ENCODE data around the gene FAM222A.

The FAM222A gene

DNA sequence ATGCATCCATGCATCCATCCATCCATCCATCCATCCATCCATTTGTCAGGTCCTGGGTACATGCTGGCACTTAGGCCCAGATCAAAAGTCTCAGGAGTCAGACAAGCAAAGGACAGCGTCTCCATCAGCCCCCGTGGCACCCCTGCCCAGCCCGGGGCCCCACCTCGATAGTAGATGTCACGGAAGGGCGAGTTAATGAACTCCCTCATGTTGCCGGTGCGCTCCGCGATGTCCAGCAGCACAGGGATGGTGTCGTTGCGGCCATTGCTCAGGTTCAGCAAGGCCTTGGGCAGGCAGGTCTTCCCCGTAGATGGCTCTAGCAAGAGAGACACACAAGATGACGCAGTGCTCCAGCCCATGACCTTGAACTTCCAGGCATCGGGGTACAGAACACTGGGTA lies 89.2 kb downstream of the FAM222A start:
- DNase-seq: no peak
- intact Hi-C loops (cut with DNase I; ENCODE audit: low total_unique reads): no loop called here
- TF ChIP-seq, protein P1, sequence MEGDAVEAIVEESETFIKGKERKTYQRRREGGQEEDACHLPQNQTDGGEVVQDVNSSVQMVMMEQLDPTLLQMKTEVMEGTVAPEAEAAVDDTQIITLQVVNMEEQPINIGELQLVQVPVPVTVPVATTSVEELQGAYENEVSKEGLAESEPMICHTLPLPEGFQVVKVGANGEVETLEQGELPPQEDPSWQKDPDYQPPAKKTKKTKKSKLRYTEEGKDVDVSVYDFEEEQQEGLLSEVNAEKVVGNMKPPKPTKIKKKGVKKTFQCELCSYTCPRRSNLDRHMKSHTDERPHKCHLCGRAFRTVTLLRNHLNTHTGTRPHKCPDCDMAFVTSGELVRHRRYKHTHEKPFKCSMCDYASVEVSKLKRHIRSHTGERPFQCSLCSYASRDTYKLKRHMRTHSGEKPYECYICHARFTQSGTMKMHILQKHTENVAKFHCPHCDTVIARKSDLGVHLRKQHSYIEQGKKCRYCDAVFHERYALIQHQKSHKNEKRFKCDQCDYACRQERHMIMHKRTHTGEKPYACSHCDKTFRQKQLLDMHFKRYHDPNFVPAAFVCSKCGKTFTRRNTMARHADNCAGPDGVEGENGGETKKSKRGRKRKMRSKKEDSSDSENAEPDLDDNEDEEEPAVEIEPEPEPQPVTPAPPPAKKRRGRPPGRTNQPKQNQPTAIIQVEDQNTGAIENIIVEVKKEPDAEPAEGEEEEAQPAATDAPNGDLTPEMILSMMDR (IDR thresholded peaks at IDR 0.05): no peak
- Histone ChIP-seq H3K9me3 (no peaks in the 10 kb centered on the region), H3K4me3 (no peak overlapping the region), H3K27ac (no peak overlapping the region), H3K36me3 (peaks cover 0 to 8% (median 0%) of the 10 kb centered on the region in 3 donors), H3K4me1 (no peaks in the 10 kb centered on the region), H3K27me3 (peaks cover 0 to 5% of the 10 kb centered on the region in 2 donors)

DNA sequence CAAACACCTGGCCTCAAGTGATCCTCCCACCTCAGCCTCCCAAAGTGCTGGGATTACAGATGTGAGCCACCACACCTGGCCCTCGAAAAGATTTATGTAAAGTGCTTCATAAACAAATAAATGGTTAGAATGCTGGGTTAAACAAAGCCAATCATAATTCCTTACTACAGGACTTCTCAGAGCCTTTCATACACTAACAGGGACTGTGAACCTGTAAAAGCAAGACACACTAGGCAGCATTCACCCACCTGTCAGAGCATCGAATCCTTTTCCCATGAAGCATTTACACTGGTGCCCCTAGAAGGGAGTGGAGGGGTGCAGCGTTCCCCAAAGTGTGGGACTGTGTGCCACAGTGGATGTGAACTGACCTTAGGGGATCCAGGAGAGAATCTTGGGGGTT lies 90.1 kb downstream of the FAM222A start:
- no peak overlapping the region for H3K27ac ChIP-seq
- no peaks in the 10 kb centered on the region for H3K9me3 ChIP-seq
- peaks cover 0 to 1% (median 0%) of the 10 kb centered on the region in 3 donors for H3K36me3 ChIP-seq
- no peaks in the 10 kb centered on the region for H3K4me1 ChIP-seq
- intact Hi-C loops (cut with DNase I; ENCODE audit: low total_unique reads): no loop called here
- TF ChIP-seq, protein P1 (IDR thresholded peaks at IDR 0.05): no peak
- no peak for DNase-seq
- peaks cover 0 to 3% of the 10 kb centered on the region in 2 donors for H3K27me3 ChIP-seq
- H3K4me3 ChIP-seq: no peak overlapping the region

DNA sequence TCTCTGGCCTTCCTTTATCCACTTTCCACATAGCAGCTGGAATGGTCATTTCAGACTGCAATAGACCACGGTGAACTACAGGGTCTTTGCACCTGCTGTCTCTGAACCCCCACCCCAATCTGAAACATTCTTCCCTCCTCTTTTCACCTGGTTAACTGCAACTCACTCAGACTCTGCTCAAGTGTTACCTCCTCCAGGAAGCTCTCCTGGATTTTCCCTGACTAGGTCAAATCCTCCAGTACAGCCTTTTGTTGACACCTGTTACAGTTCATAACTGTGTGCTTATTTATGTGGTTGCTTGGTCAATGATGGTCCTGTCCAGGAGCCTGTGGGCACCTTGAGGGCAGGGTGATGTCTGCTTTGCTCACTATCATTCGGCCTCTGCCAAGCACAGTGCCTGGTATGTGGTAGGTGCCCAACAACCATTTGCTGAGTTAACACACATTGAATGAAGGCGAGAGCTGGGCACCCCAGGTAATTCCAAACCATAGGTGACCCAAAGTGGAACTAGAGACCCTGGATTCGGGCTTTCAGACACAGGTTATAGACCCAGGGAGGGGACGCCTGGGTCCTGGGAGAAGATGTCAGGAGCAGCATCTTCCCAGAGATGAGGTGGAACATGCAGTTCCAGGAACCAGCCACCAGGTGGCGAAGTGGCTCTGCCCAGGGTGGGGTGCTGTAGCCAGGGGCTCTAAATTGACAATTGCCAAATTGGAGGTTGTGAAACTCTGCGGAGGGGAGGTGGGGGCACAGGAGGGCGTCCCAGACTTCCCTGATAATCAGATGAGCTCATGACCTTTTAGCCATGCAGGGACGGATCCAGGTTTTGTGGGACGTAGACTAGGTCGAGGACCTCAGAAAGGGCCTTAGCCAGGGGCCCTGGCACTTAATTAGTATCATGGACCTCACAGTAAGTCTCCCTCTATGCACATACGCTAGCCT lies 91.5 kb downstream of the FAM222A start:
- Histone ChIP-seq H3K27ac (no peak overlapping the region), H3K36me3 (no peaks in the 10 kb centered on the region), H3K4me3 (no peak overlapping the region), H3K9me3 (no peaks in the 10 kb centered on the region), H3K4me1 (no peaks in the 10 kb centered on the region), H3K27me3 (peaks cover 0 to 5% of the 10 kb centered on the region in 2 donors)
- DNase-seq: peak; percentile 58 to 78
- intact Hi-C loops (cut with DNase I; ENCODE audit: low total_unique reads): no loop called here
- TF ChIP-seq, protein P1 (IDR thresholded peaks at IDR 0.05): peak; percentile 90 to 96

DNA sequence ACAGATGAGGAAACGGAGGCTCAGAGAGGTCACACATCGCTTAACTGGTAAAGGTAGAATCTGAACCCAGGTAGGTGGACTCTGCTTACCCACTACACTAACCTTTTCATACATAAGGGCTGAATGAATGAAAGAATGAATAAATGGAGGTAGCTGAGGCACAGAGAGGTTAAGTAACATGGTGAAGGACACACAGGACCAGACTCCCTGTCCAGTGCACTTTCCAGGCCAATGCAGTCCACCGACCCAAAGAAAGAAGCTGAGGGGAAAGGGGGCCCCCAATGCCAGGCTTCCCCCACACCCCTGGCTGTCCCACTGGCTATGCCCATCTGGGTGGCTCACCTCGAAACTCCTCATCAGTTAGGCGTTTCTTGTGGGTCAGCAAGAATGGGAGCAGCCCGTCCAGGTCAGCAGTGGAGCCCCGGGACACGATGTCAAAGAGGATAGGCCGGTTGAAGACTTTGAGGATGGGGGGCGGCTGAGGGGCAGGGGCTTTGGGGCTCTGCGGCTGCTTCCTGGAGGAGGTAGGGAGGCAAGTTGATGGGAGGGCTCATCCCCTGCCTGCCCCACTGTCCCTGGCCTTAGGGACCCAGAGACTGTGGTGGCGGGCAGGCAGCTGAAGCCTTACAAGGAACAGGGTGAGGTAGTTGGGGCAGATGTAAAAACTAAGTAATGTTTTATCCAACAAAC lies 94.5 kb downstream of the FAM222A start:
- TF ChIP-seq, protein P1 (IDR thresholded peaks at IDR 0.05): no peak
- no peak for DNase-seq
- Histone ChIP-seq H3K4me3 (no peak overlapping the region), H3K36me3 (no peaks in the 10 kb centered on the region), H3K9me3 (no peaks in the 10 kb centered on the region), H3K27ac (no peak overlapping the region), H3K4me1 (no peaks in the 10 kb centered on the region), H3K27me3 (peaks cover 0 to 7% of the 10 kb centered on the region in 2 donors)
- intact Hi-C loops (cut with DNase I; ENCODE audit: low total_unique reads): no loop called here

DNA sequence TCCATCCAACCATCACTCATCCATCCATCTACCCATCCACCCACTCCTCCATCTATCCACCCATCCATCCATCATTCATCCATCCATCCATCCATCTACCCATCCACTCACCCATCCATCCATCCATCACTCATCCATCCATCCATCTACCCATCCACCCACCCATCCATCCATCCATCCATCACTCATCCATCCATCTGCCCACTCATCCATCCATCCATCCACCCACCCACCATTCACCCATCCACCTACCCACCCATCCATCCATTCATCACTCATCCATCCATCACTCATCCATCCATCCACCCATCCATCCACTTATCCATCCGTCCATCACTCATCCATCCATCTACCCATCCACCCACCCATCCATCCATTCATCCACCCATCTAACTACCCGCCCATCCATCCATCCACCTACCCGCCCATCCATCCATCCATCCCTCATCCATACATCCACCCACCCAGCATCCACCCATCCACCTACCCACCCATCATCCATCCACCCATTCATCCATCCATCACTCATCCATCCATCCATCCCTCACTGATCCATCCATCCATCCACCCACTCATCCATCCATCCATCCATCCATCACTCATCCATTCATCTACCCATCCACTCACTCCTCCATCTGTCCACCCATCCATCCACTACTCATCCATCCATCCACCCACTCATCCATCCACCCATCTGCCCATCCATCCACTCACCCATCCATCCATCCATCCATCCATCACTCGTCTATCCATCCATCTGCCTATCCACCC lies 95.4 kb downstream of the FAM222A start:
- peaks cover 0 to 10% of the 10 kb centered on the region in 2 donors for H3K27me3 ChIP-seq
- no peaks in the 10 kb centered on the region for H3K36me3 ChIP-seq
- H3K27ac ChIP-seq: no peak overlapping the region
- H3K9me3 ChIP-seq: no peaks in the 10 kb centered on the region
- TF ChIP-seq, protein P1 (IDR thresholded peaks at IDR 0.05): no peak
- no peak overlapping the region for H3K4me3 ChIP-seq
- no peak for DNase-seq
- intact Hi-C loops (cut with DNase I; ENCODE audit: low total_unique reads): no loop called here
- H3K4me1 ChIP-seq: no peaks in the 10 kb centered on the region
